Caki2 (cell line): ENCODE data around the gene TRAK1. TPM values are rescaled to one million over a fixed set of nuclear protein-coding genes. Genes with fewer than 3 reads are reported as not detected.
A peak's percentile ranks its signal among the peaks of the same experiment; 100 is the strongest.
"Not testable (repeated sequence)": the region's sequence is repeated elsewhere in the genome, so short reads cannot be mapped to it uniquely, and the experiment has no call there.

Source experiments
- DNase-seq: peaks from one replicate; pipeline ENCODE4 v3.0.0-alpha.2; 2015; ENCODE audit warnings: low read depth
- in situ Hi-C: cut with HindIII; loops from 2 replicates; pipeline ENCODE4 v1.10.0; 2016; ENCODE audit warnings: low sequenced_read_pairs, low pct_unique_long_range_greater_than_20kb, mixed read lengths
- total RNA-seq: library from RNA; depleted of rRNA; stranded (reverse); fragments of >200 nt; shearing (Covaris generic); gene quantifications from 2 replicates; pipeline ENCODE4 v1.2.3, GENCODE V29; 2014; ENCODE audit warnings: low replicate concordance; rRNA removed

Gene TRAK1, protein sequence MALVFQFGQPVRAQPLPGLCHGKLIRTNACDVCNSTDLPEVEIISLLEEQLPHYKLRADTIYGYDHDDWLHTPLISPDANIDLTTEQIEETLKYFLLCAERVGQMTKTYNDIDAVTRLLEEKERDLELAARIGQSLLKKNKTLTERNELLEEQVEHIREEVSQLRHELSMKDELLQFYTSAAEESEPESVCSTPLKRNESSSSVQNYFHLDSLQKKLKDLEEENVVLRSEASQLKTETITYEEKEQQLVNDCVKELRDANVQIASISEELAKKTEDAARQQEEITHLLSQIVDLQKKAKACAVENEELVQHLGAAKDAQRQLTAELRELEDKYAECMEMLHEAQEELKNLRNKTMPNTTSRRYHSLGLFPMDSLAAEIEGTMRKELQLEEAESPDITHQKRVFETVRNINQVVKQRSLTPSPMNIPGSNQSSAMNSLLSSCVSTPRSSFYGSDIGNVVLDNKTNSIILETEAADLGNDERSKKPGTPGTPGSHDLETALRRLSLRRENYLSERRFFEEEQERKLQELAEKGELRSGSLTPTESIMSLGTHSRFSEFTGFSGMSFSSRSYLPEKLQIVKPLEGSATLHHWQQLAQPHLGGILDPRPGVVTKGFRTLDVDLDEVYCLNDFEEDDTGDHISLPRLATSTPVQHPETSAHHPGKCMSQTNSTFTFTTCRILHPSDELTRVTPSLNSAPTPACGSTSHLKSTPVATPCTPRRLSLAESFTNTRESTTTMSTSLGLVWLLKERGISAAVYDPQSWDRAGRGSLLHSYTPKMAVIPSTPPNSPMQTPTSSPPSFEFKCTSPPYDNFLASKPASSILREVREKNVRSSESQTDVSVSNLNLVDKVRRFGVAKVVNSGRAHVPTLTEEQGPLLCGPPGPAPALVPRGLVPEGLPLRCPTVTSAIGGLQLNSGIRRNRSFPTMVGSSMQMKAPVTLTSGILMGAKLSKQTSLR
- total RNA-seq = 24.0 and 34.8 TPM in 2 replicates

DNA sequence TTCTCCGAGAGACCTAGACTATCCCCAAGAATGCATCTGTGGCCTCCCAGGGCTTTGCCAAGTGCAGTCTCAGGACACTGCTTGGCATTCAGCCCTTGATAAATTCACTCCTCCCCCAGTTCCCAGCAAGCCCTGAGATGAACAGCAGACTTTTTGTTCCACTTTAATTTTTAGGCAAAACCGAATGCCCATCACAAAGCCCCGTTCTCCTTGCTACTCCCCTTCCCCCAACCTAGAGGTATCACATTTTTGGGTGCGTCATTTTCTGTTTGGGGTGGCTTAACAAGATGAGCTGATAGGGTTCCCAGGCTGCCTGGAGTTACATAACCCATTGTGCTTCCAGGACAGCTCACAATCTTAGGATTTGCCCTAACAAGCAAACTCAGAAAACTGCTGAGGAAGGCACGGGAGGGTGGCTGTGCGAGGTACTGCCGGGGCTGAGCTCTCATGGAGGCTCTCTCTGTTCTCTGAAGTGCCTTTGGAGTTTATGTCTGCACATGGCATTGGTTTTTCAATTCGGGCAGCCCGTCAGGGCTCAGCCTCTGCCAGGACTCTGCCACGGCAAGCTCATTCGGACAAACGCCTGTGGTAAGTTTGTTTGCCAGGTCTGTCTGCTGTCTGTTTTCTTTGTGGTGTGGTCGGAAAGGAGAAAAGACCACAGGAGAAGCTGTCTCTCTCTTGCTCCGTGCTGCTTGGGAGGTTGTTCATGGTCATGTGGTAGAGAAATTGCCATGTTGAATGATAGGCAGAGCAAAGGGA lies at the start of gene TRAK1:
TSS of gene TRAK1 (plus strand) at position 385 of the 759 bp plus-strand sequence. CDS start at position 498, 113 bp downstream.
- in situ Hi-C loops = no loop called here
- DNase-seq = no peak

DNA sequence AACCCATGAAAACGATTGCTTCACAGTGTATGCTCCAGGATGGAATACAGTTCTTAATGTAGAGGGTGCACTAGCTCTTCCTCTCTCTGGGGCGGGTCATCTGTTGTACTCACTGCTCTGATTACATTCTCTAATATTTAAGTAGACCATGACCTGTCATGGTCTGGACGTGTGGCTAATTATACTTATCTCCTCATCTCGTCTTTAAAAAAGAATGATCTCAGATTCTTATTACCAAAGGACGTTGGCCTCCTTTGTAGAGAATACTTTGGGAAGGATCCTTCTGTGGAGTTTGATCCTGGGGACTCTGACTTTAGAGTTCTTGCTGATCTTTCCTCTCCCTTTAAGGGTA lies 48.4 kb upstream of the TRAK1 start:
- in situ Hi-C loops = no loop called here
- no peak for DNase-seq

DNA sequence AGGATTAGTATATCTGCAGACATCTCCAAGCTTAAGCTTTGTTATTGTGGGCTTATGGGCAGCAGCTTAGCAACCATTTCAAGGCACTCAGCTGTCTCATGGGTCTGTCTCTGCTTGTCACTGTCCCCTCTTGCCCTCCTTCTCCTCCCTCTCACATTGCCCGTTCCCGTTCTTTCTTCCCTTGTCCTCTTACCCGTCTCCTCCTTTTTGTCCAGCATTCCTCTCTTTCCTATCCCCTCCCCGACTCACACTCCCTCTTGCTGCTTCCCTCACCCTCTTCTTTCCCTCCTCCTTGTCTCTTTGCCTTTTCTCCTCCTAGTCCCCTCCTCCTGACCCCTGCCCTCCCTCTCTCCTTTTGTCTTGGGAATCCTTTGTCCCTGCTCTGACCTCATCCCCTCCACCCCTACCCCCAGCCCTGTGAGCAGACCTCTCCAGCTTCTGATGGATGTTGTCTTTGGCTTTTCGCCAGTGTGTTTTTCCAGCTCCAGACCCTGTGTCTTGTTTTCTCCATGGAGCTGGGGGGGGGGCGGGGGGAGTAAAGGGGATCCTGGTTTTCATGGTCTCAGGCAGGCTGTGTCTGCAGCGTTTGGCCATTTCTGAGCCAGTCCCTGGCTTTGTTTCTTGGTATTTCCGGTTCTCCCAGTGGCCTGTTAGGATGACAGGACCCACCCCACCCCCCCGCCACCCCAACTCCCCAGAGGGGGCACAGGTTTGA lies 47.9 kb upstream of the TRAK1 start:
- DNase-seq = peak; percentile 93
- in situ Hi-C loops = no loop called here

DNA sequence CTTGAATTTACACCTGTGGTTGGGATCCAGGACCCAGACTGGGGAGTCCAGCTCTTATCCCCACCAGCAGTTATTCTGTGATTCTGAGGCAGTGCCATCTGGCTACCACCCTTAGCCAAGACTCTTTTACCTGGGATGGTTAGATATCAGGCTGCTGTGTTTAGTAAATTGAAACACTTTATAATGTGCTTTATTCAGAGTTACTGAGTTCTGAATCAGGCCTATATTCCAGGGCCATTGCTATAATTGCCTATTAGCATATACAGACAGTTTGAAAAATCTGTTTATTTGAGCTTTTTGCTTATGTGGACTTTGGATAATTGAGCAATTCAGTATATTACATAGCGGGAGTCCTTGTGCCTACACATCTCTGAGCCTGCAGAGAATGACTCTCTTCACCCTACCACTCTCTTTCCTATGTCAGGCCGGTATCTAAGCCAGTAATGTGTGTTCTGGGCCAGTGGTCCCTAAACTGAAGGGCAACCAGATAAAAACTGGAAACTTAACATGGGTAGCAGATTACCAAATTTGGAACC lies 45.4 kb upstream of the TRAK1 start:
- in situ Hi-C loops = no loop called here
- no peak for DNase-seq

DNA sequence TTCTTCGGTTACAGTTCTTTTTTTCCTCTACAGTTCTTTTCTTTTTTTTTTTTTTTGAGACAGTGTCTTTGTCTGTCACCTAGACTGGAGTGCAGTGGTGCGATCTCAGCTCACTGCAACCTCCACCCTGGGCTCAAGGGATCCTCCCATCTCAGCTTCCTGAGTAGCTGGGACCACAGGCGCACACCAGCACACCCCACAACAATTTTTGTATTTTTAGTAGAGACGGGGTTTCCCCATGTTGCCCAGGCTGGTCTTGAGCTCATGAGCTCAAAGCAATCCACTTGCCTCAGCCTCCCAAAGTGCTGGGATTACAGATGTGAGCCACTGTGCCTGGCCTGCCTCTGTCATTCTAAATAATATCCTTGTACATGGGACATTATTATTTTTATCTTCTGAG lies 42.6 kb upstream of the TRAK1 start:
- in situ Hi-C loops, DNase-seq: not testable (repeated sequence)

DNA sequence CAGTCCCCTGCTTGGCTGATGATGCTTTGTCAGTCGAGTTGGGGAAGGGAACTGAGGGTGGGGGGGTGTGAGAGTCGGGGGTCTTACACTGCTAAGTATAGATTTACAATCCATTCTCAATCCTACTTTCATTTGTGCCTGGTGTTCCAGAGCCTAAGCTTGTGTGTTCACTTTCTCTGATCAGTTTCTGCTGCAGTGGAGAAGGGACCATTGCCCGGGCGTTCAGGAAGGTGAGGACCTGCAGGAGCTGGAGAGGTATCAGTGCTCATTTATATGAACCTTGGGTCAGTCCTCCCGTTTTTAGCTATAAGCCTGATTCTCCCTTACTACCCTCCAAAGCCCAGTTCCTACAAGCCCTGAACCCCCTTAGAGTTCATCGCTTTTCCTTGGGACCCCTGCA lies 41.0 kb upstream of the TRAK1 start:
- DNase-seq = no peak
- in situ Hi-C loops = no loop called here

DNA sequence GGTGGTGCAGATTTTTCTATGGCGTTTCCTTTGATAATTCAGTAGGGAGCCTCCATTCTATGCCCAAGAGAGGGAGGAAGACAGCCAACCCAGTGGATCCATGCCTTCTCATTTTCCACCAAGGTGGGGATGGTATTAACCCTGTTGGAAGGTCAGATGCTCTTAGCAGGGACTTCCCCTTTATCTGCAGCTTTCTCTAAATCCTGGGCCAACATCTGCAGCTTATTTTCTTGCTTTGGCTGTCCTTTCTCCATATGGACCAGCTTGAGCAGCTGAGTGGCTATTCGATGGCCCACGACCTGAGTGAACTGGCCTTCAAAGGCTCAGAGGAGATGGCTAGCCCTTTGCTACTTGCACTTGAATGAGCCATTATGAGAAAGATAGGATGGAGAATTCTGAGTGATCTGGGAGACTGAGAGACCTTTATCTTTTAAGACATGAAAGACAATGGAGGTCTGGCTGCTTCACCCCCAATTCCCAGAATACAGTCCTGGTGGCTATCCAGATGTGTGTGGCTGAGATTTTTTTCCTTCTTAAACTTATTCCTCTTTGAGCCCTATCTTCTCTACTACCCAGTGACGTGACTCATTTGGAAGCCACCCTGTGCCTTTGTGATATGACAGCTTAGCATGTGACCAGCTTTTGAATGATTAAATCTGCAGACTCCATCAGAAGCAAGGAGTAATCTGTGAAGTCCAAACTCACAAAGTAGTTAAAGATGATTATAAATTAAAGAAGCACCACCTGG lies 39.6 kb upstream of the TRAK1 start:
- DNase-seq = no peak
- in situ Hi-C loops = no loop called here

DNA sequence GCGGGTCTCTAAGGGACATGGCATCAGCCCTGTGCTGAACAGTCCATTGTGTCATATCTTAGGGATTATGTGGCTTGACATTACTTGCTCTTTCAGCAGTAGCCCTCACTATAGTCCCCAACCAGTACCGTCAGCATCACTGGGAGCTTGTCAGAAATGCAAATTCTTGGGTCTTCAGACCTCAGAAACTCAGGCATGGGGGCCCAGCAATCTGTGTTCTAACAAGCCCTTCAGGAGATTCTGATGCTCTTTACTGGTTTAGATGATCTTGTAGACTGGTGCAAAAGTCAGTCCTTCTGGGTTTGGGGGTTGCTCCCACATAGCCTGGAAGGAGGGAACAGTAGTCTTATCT lies 39.0 kb upstream of the TRAK1 start:
- DNase-seq = no peak
- in situ Hi-C loops = no loop called here

DNA sequence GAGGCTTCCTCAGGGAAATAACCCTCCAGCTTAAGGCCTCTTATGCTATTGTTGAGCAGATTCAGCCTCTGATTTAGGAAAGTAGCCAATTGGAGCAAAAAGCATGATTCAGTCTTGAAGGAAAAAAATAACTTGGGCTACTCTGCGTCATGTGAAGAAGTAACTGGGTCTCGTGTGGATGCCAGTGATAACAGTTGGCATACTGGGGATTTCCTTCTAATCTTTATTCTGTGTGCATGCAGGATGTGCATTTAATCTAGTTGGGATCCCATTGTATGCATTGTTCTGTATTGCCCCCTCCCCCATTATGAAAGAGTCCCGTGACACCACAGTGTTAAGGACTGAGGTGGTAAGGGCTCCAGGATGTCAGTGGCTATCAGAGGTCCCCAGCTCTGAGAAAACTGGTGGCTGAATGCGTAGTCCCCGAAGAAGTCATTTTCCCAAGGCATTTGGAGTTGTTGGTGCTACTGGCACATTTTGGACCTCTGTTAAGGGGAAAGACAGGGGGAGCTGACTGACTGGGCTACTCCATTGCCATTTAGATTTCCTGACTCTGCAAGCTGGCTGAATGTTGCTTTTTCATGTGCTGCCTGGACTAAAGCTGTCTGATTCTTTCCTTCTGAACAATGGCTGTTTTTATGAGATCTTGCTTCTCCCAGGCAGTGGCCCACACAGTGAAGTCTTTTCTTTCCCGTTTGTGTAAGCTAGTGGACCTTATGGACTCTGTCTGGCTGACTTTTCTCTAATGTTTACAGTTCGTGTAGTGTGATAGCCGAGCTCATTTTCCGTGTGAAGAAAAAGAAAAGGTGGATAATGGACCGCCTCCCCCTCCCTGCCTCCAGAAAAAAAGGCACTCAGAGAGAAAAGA lies 38.4 kb upstream of the TRAK1 start:
- in situ Hi-C loops = no loop called here
- DNase-seq = no peak

DNA sequence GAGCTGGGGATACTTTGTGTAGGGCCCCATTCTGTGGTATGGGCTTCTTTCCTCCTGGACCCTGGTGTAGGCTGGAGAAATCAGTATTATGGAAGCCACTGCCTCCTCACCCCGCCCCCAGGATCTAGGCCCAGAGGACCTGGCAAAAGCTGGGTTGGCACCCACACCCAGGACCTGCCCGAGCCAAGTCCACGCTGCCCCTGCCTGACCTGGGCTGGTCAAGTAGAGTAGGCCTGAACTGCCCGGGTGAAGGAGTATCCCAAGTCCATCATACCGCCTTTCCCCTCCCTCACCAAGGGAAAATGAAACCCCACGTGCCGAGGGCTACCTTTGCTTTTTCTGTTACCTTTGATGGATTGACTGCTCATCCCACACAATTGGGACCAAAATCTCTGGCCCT lies 37.7 kb upstream of the TRAK1 start:
- in situ Hi-C loops = no loop called here
- DNase-seq = no peak

DNA sequence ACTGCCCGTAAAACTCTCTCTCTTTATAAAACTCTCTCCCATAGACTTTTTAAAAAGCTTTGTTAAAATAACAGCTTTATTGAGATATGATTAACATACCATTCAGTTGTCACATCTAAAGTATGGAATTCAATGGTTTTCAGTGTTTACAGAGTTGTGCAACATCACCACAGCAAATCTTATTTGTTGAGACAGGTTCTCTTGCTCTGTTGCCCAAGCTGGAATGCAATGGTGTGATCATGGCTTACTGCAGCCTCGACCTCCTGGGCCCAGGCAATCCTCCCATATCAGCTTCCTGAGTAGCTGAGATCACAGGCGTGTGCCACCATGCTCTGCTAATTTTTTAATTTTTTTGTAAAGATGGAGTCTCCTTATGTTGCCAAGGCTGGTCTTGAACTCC lies 35.9 kb upstream of the TRAK1 start:
- in situ Hi-C loops = no loop called here
- no peak for DNase-seq

DNA sequence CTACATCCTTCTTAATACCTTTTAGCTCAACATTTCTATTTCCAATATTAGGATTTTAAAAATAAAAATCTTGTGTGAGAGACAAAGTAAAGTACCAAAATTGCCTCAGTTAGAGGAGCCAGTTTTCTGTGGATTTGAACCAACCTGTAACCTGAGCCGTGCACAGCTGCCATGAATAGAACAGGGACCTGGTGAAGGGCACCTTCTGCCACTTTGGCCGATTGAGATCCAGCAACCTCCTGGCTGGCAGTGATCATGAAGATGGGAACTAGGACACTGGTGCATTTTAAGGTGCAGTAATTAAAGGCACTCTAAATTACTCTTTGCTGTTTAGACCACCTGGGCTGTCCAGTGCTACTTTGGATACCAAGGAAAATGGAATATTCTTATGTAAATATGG lies 34.3 kb upstream of the TRAK1 start:
- in situ Hi-C loops = no loop called here

DNA sequence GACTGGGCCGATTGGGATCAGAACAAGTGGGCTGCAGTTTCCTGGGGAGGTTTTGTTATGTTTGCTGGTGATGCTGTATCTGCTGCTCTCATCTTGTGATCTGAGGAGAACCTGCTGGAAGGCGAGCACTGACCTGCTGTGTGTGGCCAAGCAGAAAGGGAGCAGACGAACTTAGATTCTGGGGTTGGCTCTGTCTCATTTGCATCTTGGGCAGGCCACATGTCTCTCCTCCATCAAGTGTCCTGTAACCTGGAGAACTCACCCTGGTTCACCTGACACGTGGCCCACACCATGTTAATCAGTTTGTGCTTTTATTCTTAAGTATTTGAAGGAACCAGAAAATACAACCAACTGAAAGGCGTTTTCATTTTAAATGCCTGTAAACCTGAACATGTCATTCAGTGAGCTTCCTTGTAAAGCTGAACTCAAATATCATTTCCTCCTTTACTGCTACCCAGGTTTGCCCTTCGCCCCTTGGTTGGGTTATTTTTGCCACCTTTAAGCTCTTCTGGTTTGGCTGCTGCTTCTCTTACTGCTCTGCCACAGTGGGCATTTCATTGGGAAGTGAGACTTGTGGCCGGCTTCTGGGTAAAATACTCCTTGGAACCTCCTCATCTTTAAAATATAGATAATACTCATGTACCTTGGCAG lies 33.5 kb upstream of the TRAK1 start:
- no peak for DNase-seq
- in situ Hi-C loops = no loop called here

More for the DNA sequence above, 34.3 kb upstream of the TRAK1 start:
- no peak for DNase-seq

DNA sequence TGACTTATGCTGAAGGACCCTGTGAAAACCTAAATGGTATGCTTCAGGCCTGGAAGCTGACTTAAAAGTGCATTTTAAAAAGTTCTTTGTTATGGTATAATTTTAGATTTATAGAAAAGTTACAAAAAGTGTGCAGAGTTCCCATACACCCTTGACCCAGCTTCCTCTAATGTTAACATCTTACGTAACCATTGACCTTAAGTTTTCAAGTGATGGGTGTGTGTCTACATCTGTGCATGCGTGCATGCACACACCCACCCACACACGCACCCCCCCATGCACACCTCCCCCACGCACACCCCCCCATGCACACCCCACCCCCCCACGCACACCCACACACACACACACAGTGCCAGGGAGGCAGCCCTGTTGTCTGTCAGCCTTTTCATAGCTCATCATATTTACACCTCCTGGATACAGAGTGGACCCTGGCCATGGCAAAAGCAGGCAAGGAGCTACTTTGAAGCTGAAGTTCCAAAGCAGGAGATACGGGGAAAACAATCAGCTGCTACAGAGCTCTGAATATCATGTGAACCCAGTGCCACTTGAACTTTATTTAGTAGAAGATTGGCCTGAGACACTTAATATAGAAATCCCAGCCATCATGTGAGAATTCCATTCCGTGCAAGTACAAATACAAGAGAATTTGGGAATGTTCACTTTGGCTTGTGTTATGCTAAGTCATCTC lies 30.0 kb upstream of the TRAK1 start:
- no peak for DNase-seq
- in situ Hi-C loops = no loop called here

DNA sequence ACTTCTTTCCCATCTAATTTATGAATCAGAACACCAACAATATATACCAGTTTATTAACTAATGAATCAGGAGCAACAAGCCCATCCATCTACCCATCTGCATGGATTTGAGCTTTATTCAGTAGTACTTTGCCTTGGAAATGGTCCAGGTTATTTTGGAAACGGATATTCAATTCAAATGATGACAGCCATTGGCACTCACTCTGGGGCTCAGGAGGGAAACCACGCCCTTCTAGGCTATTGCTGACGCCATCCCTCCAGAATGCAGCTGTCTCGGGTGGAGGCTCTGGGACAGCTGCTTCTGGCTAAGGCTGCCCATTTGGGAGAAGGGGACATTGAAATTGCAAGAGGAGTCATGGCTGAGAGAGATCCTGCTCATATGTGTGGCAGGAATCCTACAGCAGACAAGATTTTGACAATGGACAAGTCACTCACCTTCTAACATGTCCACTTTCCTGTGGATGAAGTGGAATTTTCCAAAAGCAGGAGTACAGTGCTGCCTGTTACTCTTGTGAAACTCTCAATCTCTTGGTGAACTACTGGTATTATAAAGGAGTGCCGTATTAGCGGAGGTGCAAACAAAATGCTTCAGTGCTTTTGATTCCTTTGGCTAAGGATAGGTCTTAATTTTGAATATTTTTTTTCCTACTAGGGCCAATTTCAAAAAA lies 29.3 kb upstream of the TRAK1 start:
- in situ Hi-C loops = no loop called here
- DNase-seq = peak; percentile 84
